HG03045 (cell line): ENCODE data around the gene KBTBD13.

Experiments used
- ATAC-seq: cut with Tn5 transposase; IDR thresholded peaks from one replicate; pipeline ENCODE4 v1.9.1; 2021; ENCODE audit warnings: mild to moderate bottlenecking, moderate library complexity; ENCODE audit not compliant: unreplicated experiment

The KBTBD13 gene

GRCh38 chr15:65105038-65105437, 28.5 kb downstream of the KBTBD13 start:
- ATAC-seq: no peak

- no peak for ATAC-seq
Observed at GRCh38 chr15:65106011-65106590, 29.6 kb downstream of the KBTBD13 start.

DNA sequence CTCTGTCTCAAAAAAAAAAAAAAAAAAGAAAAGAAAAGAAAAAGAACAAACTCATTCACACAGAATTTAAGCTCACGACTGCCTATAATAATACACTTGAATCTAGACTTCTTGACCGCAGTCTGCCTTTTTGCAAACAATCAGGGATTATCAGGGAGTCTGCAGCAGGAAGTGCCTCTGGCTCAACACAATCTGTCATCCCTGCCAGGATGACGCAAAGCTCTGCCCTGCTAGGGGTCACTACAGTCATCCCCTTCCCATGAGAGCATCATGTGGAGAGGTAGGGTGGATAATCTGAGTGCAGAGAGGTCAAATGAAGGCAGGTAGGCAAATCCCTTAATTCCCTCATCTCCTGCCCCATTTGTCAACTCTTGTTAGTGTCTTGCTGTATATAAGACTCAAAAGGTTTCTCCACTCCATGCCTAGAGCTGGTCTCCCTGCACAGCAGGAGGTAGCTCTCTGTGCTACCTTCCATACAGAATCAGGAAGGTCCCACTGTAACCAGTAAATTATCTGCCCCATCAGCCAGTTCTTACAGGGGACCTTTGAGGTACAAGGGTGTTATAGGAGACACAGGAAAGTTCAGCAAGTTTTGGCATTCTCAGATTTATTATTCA, 34.2 kb downstream of the KBTBD13 start:
- ATAC-seq: no peak

- ATAC-seq: no peak
Observed at GRCh38 chr15:65115086-65115485, 38.5 kb downstream of the KBTBD13 start, which contains the start of gene UBAP1L. TSS of gene UBAP1L (minus strand) at chr15:65115200. CDS start at chr15:65106215, 8,985 bp downstream.

GRCh38 chr15:65115542-65115941, 39.0 kb downstream of the KBTBD13 start:
- ATAC-seq: no peak
